Neural progenitor cell (in vitro differentiated cells): ENCODE data around the gene SERPINB10.

ENCODE experiments used
- EZH2 ChIP-seq: fragments of 200-600 bp; sonication (generic); IDR thresholded peaks from 2 replicates; pipeline ENCODE4 v1.6.1; 2017; ENCODE audit warnings: antibody characterized with exemption, mild to moderate bottlenecking, moderate library complexity
- TF ChIP-seq, protein P1 (sequence below): fragments of 200-600 bp; sonication (generic); IDR thresholded peaks from 2 replicates; pipeline ENCODE4 v1.5.1; 2017; ENCODE audit warnings: antibody characterized with exemption, mild to moderate bottlenecking

DNA sequence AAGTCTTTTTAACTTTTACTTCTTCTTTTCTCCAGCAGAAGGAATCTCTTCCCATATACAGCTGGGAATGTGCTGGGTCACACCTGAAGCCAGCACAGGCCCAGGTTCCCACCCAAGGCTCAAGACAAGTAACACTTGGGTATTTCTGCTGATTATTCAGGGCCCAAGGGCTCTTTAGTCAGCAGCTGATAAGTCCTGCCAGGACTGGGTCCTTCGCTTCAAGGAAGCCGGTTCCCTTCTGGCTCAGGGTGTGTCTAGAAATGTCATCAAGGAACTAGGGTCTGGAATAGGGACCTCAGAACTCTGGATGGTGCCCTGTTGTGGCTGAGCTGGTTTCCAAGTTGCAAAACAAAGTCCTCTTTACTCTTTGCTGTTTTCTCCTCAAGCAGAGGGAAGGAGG is 47.2 kb upstream of the SERPINB10 start:
- TF ChIP-seq, protein P1, sequence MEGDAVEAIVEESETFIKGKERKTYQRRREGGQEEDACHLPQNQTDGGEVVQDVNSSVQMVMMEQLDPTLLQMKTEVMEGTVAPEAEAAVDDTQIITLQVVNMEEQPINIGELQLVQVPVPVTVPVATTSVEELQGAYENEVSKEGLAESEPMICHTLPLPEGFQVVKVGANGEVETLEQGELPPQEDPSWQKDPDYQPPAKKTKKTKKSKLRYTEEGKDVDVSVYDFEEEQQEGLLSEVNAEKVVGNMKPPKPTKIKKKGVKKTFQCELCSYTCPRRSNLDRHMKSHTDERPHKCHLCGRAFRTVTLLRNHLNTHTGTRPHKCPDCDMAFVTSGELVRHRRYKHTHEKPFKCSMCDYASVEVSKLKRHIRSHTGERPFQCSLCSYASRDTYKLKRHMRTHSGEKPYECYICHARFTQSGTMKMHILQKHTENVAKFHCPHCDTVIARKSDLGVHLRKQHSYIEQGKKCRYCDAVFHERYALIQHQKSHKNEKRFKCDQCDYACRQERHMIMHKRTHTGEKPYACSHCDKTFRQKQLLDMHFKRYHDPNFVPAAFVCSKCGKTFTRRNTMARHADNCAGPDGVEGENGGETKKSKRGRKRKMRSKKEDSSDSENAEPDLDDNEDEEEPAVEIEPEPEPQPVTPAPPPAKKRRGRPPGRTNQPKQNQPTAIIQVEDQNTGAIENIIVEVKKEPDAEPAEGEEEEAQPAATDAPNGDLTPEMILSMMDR, result no peak
- no peak for TF ChIP-seq EZH2
